SK-N-SH (cell line): ENCODE measurements around the gene INF2. TPM values are rescaled to one million over a fixed set of nuclear protein-coding genes. Genes with fewer than 3 reads are reported as not detected.

Experiments used
- CTCF ChIA-PET: fragments of 300-600, 350-600 bp; formaldehyde crosslinking; extraction: SDS; loops from one replicate; lab custom pipeline; 2021; lab: Yijun Ruan, JAX
- POLR2A ChIA-PET: fragments of 350-600 bp; sonication (Branson Sonifier 250); formaldehyde crosslinking; extraction: SDS; loops from one replicate; lab custom pipeline; 2020; ENCODE audit warnings: antibody characterized with exemption, inconsistent platforms; lab: Yijun Ruan, JAX
- DNase-seq: peaks from one replicate; pipeline ENCODE4 v3.0.0; 2012
- H2AFZ ChIP-seq: fragments of 200-600 bp; sonication (generic); 2 replicates; pipeline ENCODE4 v1.8.1; 2016; ENCODE audit warnings: antibody characterized with exemption, mild to moderate bottlenecking, low read depth
- H3F3A ChIP-seq: fragments of 200-600 bp; sonication (generic); replicated peaks from 2 replicates; pipeline ENCODE3; 2016; ENCODE audit warnings: antibody characterized with exemption, mild to moderate bottlenecking; ENCODE audit not compliant: insufficient read depth
- H3K27ac ChIP-seq, 2 experiments: fragments of 200-500 bp in 1 of 2; fragments of 200-600 bp in 1 of 2; sonication (Bioruptor generic) in 1 of 2; sonication (generic), shearing (Covaris generic) in 1 of 2; 2 replicates each; pipeline versions ENCODE4 v1.5.1 to v1.6.1; 2014 to 2016; ENCODE audit warnings: low read depth in 2 of 2, inconsistent platforms in 1 of 2, low read length in 1 of 2, mild to moderate bottlenecking in 1 of 2, mixed read lengths in 1 of 2
- H3K27me3 ChIP-seq: fragments of 200-600 bp; sonication (generic), shearing (Covaris generic); 2 replicates; pipeline ENCODE4 v1.6.1; 2016; ENCODE audit warnings: mixed run types; ENCODE audit not compliant: insufficient read depth
- H3K36me3 ChIP-seq, 2 experiments: fragments of 200-500 bp in 1 of 2; fragments of 200-600 bp in 1 of 2; sonication (Bioruptor generic) in 1 of 2; sonication (generic) in 1 of 2; replicated peaks in 1 of 2; 2 replicates each; pipeline versions ENCODE3 to v1.5.1; 2014 to 2016; ENCODE audit warnings: low read length in 1 of 2, mild to moderate bottlenecking in 1 of 2; ENCODE audit not compliant: insufficient read depth in 2 of 2, control insufficient read depth in 1 of 2
- H3K4me1 ChIP-seq, 2 experiments: fragments of 200-500 bp in 1 of 2; fragments of 200-600 bp in 1 of 2; sonication (Bioruptor generic) in 1 of 2; sonication (generic), shearing (Covaris generic) in 1 of 2; 2 replicates each; pipeline versions ENCODE4 v1.5.1 to v1.6.1; 2014 to 2016; ENCODE audit warnings: low read depth in 1 of 2, low read length in 1 of 2, mixed run types in 1 of 2; ENCODE audit not compliant: insufficient read depth in 2 of 2, control insufficient read depth in 1 of 2
- H3K4me2 ChIP-seq: fragments of 200-600 bp; sonication (generic), shearing (Covaris generic); 2 replicates; pipeline ENCODE4 v1.6.1; 2017; ENCODE audit warnings: mixed run types
- H3K4me3 ChIP-seq, 2 experiments: fragments of 200-500 bp in 1 of 2; fragments of 200-600 bp in 1 of 2; sonication (Bioruptor generic) in 1 of 2; sonication (generic), shearing (Covaris generic) in 1 of 2; 2 replicates each; pipeline versions ENCODE4 v1.5.1 to v1.8.1; 2014 to 2016; ENCODE audit warnings: low read depth in 2 of 2, inconsistent platforms in 1 of 2, low read length in 1 of 2, mild to moderate bottlenecking in 1 of 2, mixed read lengths in 1 of 2, moderate library complexity in 1 of 2
- H3K79me2 ChIP-seq: fragments of 200-600 bp; sonication (generic); 2 replicates; pipeline ENCODE4 v1.8.1; 2017; ENCODE audit warnings: mild to moderate bottlenecking; ENCODE audit not compliant: insufficient read depth
- H3K9ac ChIP-seq: fragments of 200-600 bp; sonication (generic); 2 replicates; pipeline ENCODE4 v1.6.1; 2017; ENCODE audit warnings: mixed run types
- H3K9me2 ChIP-seq: fragments of 200-600 bp; sonication (generic); 2 replicates; pipeline ENCODE4 v1.6.1; 2017; ENCODE audit warnings: mixed run types
- H3K9me3 ChIP-seq: fragments of 200-600 bp; sonication (generic); 2 replicates; pipeline ENCODE4 v1.6.1; 2017; ENCODE audit warnings: mixed run types, mild to moderate bottlenecking, moderate library complexity
- H4K20me1 ChIP-seq: fragments of 200-600 bp; sonication (generic); 2 replicates; pipeline ENCODE4 v1.6.1; 2017; ENCODE audit warnings: mild to moderate bottlenecking, mixed run types; ENCODE audit not compliant: insufficient read depth
- CHD2 ChIP-seq: fragments of 150-350 bp; IDR thresholded peaks from 2 replicates; pipeline ENCODE4 v1.6.1; 2018; ENCODE audit warnings: low read length; ENCODE audit not compliant: partially characterized antibody
- ELF1 ChIP-seq: IDR thresholded peaks from 2 replicates; pipeline ENCODE4 v1.4.0; 2012
- EZH2phosphoT487 ChIP-seq: fragments of 200-600 bp; sonication (generic); IDR thresholded peaks from 2 replicates; pipeline ENCODE4 v1.6.1; 2017; ENCODE audit warnings: low read depth, mixed run types, mild to moderate bottlenecking, antibody characterized with exemption, moderate library complexity, borderline replicate concordance
- FOSL2 ChIP-seq: IDR thresholded peaks from 2 replicates; pipeline ENCODE4 v1.4.0; 2012; ENCODE audit warnings: low read depth, mild to moderate bottlenecking, moderate library complexity, borderline replicate concordance
- FOXM1 ChIP-seq: IDR thresholded peaks from 2 replicates; pipeline ENCODE4 v1.4.0; 2012; ENCODE audit warnings: low read depth, mild to moderate bottlenecking
- GATA2 ChIP-seq: sonication (generic); formaldehyde crosslinking; IDR thresholded peaks from 2 replicates; pipeline ENCODE4 v1.5.0; 2020; ENCODE audit warnings: mild to moderate bottlenecking, missing genetic modification reagents
- JUND ChIP-seq: IDR thresholded peaks from 2 replicates; pipeline ENCODE4 v1.4.0; 2012
- MXI1 ChIP-seq: IDR thresholded peaks from 2 replicates; pipeline ENCODE4 v1.6.1; 2012; ENCODE audit warnings: mild to moderate bottlenecking, low read depth, low read length, improper control_type of control experiment
- NFIC ChIP-seq: IDR thresholded peaks from 2 replicates; pipeline ENCODE4 v1.4.0; 2012; ENCODE audit warnings: borderline replicate concordance
- NRF1 ChIP-seq: IDR thresholded peaks from 2 replicates; pipeline ENCODE4 v1.6.1; 2012; ENCODE audit warnings: low read depth, mild to moderate bottlenecking, low read length
- POLR2AphosphoS5 ChIP-seq: IDR thresholded peaks from 2 replicates; pipeline ENCODE4 v1.6.1; 2012; ENCODE audit warnings: low read depth, low read length
- RAD21 ChIP-seq: IDR thresholded peaks from 2 replicates; pipeline ENCODE4 v1.6.1; 2012; ENCODE audit warnings: mild to moderate bottlenecking, low read length
- RCOR1 ChIP-seq: fragments of 150-350 bp; IDR thresholded peaks from 2 replicates; pipeline ENCODE4 v1.6.1; 2017; ENCODE audit warnings: antibody characterized with exemption, low read length
- RFX5 ChIP-seq: IDR thresholded peaks from 2 replicates; pipeline ENCODE4 v1.6.1; 2012; ENCODE audit warnings: mild to moderate bottlenecking, improper control_type of control experiment, low read length
- SIN3A ChIP-seq: IDR thresholded peaks from 2 replicates; pipeline ENCODE4 v1.6.1; 2012; ENCODE audit warnings: low read depth, mild to moderate bottlenecking, low read length, moderate library complexity, borderline replicate concordance
- SMC3 ChIP-seq: IDR thresholded peaks from 2 replicates; pipeline ENCODE4 v1.6.1; 2012; ENCODE audit warnings: low read depth, low read length, improper control_type of control experiment
- TEAD4 ChIP-seq: IDR thresholded peaks from 2 replicates; pipeline ENCODE4 v1.4.0; 2012; ENCODE audit warnings: mild to moderate bottlenecking, borderline replicate concordance; ENCODE audit not compliant: insufficient read depth
- ZBTB33 ChIP-seq: IDR thresholded peaks from 2 replicates; pipeline ENCODE4 v1.4.0; 2012; ENCODE audit warnings: low read depth, borderline replicate concordance
- WGBS: methylation state at CpG from one replicate; pipeline ENCODE4 v1.1.6; 2017; ENCODE audit warnings: low lambda C conversion rate; 5-methylcytosine and 5-hydroxymethylcytosine counted together
- polyA plus RNA-seq, 3 experiments: library from polyadenylated mRNA; depleted of rRNA; stranded (reverse); fragments of >200 nt; gene quantifications; 2 replicates each; pipeline ENCODE4 v1.2.3, GENCODE V29; 2012
- TF ChIP-seq, protein P1 (sequence below): fragments of 200-600 bp; sonication (generic); IDR thresholded peaks from 2 replicates; pipeline ENCODE4 v1.6.1; 2017; ENCODE audit warnings: antibody characterized with exemption, mild to moderate bottlenecking, moderate library complexity
- TF ChIP-seq, protein P2 (sequence below): IDR thresholded peaks from 2 replicates; pipeline ENCODE4 v1.4.0; 2012; ENCODE audit warnings: low read depth
- TF ChIP-seq, protein P3 (sequence below): fragments of 150-350 bp; IDR thresholded peaks from 2 replicates; pipeline ENCODE4 v1.6.1; 2017; ENCODE audit warnings: antibody characterized with exemption, low read length, low read depth, borderline replicate concordance

Gene INF2
- polyA plus RNA-seq, 1 of the 3 experiments (the other 2 are of a cell fraction) = 32.5 TPM

GRCh38 chr14:104767634-104767918 is 78.2 kb downstream of the INF2 start:
- no peaks in the 10 kb centered on the region for H3K27me3 ChIP-seq
- H2AFZ ChIP-seq = no peak overlapping the region
- POLR2A ChIA-PET = no interaction called here
- TF ChIP-seq JUND (no peak), GATA2 (no peak), NRF1 (no peak), TEAD4 (no peak), RCOR1 (no peak), ELF1 (no peak)
- TF ChIP-seq, all 33 proteins: peak for 0
- Histone ChIP-seq H3K36me3 (peaks cover 8 to 22% of the 10 kb centered on the region in 2 experiments), H3K79me2 (no peaks in the 10 kb centered on the region), H3K27ac (no peak overlapping the region), H4K20me1 (no peaks in the 10 kb centered on the region), H3K9me2 (no peaks in the 10 kb centered on the region), H3F3A (peaks cover 32% of the 10 kb centered on the region), H3K4me2 (no peak overlapping the region), H3K4me3 (no peak overlapping the region), H3K9ac (no peak overlapping the region), H3K9me3 (no peaks in the 10 kb centered on the region), H3K4me1 (peaks cover 0 to 7% of the 10 kb centered on the region in 2 experiments; a peak in 1 of 4 replicates)
- CTCF ChIA-PET = interaction anchor here (0.6 to 6.5 kb wide), 19 partner anchors 9 to 208 kb away, joined by 3 to 85 read pairs (median 7); partner anchors contain the start of genes AKT1, SIVA1 and ZBTB42
- DNase-seq = no peak
- WGBS = 78% methylated on average over 5 of the region's 5 CpGs

DNA sequence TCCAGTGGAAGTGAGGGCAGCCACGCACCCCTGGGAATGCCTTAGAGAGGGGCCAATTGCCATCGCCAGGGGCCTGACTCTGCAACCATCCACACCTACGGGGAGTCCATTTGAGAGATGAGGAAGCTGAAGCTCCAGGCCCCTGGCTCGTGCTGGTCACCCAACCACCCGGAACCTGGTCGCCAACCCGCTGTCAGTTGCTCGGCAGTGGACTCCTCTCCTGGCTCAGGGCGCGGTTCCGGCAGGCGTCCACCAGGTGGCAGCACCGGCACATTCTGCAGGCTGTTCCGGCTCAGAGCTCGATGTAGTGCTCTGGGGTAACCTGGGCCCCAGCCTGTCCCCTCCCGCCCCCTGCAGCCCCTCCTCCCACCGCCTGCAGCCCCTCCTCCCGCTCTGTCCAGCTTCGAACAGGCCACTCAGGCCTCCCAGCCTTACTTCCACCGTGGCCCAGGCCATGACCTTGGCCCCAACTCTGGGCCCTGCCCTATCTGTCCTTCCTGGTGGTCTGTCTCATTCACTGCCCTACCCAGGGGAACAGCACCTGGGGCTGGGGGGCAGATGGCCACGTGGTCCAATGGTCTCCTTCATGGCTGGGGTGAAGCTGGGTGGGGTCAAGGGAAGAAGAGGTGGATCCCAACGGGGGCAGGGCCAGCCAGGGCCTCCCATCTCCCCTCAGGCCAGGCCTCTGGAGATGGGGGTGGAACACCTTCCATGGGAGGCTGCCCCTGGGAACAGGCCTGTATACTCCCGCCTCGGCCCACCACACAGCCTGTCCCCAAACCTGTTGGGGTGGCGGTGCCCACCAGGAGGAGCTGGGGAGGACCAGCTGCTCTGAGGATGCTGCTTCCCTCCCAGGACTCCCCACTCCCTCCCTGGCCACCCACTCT is 79.3 kb downstream of the INF2 start:
- Histone ChIP-seq H3K4me1 (peaks cover 0 to 7% of the 10 kb centered on the region in 2 experiments; a peak in 1 of 4 replicates), H2AFZ (no peak overlapping the region), H3F3A (peaks cover 32% of the 10 kb centered on the region), H3K9ac (no peak overlapping the region), H3K9me2 (no peaks in the 10 kb centered on the region), H3K4me2 (no peak overlapping the region), H3K27ac (peak overlapping the region in 1 of 2 experiments; percentile 35; a peak in 1 of 4 replicates), H3K36me3 (peaks cover 8 to 33% of the 10 kb centered on the region in 2 experiments), H3K27me3 (no peaks in the 10 kb centered on the region), H4K20me1 (no peaks in the 10 kb centered on the region), H3K9me3 (no peaks in the 10 kb centered on the region), H3K79me2 (no peaks in the 10 kb centered on the region), H3K4me3 (no peak overlapping the region; a peak in 1 of 4 replicates)
- POLR2A ChIA-PET = interaction anchor here (0.8 to 1.2 kb wide), 3 partner anchors 15 to 217 kb away, joined by 3 read pairs; partner anchors contain the start of gene CLBA1
- 13% methylated on average over 16 of the region's 25 CpGs for WGBS
- DNase-seq = peak; percentile 94
- CTCF ChIA-PET = interaction anchor here (0.6 to 6.5 kb wide), 46 partner anchors 9 to 616 kb away, joined by 3 to 85 read pairs (median 6); partner anchors contain the start of genes AKT1, CEP170B, SIVA1 and ZBTB42
- TF ChIP-seq, protein P1, sequence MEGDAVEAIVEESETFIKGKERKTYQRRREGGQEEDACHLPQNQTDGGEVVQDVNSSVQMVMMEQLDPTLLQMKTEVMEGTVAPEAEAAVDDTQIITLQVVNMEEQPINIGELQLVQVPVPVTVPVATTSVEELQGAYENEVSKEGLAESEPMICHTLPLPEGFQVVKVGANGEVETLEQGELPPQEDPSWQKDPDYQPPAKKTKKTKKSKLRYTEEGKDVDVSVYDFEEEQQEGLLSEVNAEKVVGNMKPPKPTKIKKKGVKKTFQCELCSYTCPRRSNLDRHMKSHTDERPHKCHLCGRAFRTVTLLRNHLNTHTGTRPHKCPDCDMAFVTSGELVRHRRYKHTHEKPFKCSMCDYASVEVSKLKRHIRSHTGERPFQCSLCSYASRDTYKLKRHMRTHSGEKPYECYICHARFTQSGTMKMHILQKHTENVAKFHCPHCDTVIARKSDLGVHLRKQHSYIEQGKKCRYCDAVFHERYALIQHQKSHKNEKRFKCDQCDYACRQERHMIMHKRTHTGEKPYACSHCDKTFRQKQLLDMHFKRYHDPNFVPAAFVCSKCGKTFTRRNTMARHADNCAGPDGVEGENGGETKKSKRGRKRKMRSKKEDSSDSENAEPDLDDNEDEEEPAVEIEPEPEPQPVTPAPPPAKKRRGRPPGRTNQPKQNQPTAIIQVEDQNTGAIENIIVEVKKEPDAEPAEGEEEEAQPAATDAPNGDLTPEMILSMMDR = peak; percentile 70
- TF ChIP-seq ZBTB33 (no peak), SIN3A (peak; percentile 53; the same call in 1 of the 2 replicates), RAD21 (peak; percentile 88), RFX5 (no peak), FOXM1 (no peak), CHD2 (peak; percentile 7), NFIC (no peak), SMC3 (peak; percentile 85), ELF1 (no peak), JUND (no peak), NRF1 (no peak), FOSL2 (no peak), MXI1 (peak; percentile 45; the same call in 1 of the 2 replicates), GATA2 (no peak), EZH2phosphoT487 (no peak), POLR2AphosphoS5 (no peak)
- TF ChIP-seq, protein P2, sequence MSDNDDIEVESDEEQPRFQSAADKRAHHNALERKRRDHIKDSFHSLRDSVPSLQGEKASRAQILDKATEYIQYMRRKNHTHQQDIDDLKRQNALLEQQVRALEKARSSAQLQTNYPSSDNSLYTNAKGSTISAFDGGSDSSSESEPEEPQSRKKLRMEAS = no peak
- TF ChIP-seq, protein P3, sequence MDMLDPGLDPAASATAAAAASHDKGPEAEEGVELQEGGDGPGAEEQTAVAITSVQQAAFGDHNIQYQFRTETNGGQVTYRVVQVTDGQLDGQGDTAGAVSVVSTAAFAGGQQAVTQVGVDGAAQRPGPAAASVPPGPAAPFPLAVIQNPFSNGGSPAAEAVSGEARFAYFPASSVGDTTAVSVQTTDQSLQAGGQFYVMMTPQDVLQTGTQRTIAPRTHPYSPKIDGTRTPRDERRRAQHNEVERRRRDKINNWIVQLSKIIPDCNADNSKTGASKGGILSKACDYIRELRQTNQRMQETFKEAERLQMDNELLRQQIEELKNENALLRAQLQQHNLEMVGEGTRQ = no peak
